HPDE6-E6E7 (cell line): ENCODE results near the gene SYNPO2.
A peak's percentile ranks its signal among the peaks of the same experiment; 100 is the strongest.
"Not testable (repeated sequence)": the region's sequence is repeated elsewhere in the genome, so short reads cannot be mapped to it uniquely, and the experiment has no call there.

Source experiments
- DNase-seq: peaks from one replicate; pipeline ENCODE4 v3.0.0; 2011; ENCODE audit warnings: missing footprints; ENCODE audit errors: extremely low spot score

Gene SYNPO2

GRCh38 chr4:119067125-119067524, 178.5 kb downstream of the SYNPO2 start:
- not testable (repeated sequence) for DNase-seq

- not testable (repeated sequence) for DNase-seq
These were observed 179.2 kb downstream of the SYNPO2 start for GRCh38 chr4:119067670-119068360.

GRCh38 chr4:119068529-119068962, 179.9 kb downstream of the SYNPO2 start:
- DNase-seq = peak; percentile 52

DNA sequence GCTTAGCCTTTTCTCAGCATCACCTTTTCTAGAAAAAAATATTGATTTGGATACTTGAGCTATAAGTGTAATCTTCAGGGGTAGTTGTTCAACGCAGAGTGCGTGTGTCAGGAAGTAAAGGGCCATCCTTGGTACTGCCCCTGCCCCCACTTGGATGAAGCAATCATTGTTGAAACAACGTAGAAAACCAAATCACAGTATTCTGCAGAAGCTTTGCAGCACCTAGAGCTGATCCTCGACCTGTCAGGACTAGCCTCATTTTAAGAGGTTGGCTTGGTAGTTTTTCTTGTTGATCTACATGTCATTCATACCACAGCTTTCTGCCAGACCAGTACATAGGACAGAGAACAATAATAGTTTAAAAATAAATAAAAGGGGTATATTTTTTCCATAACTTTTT, 181.6 kb downstream of the SYNPO2 start:
- DNase-seq = peak; percentile 71

GRCh38 chr4:119080721-119081541, 192.3 kb downstream of the SYNPO2 start:
- DNase-seq = no peak

- DNase-seq = no peak
These were observed 192.8 kb downstream of the SYNPO2 start for GRCh38 chr4:119081542-119081859.

- DNase-seq = no peak
These were observed 193.3 kb downstream of the SYNPO2 start for GRCh38 chr4:119081943-119082342.

DNA sequence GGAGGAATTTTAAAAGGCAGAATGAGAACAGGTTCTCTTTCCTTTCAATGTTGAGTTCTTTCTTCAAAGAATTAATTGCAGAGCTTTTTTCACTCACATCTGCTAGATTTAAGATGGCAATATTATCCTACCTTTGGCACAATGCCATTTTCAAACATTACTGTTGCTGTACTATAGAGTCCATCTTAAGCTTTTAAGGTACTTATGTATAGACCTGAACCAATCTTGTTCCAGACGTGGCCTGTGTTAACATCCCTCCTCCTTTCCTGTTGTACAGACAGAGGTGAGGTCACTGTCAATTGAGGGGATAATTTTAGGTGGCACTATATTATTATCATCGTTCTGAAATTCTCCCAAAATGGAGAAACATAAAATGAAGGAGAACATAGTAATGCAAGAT, 194.0 kb downstream of the SYNPO2 start:
- DNase-seq = no peak

DNA sequence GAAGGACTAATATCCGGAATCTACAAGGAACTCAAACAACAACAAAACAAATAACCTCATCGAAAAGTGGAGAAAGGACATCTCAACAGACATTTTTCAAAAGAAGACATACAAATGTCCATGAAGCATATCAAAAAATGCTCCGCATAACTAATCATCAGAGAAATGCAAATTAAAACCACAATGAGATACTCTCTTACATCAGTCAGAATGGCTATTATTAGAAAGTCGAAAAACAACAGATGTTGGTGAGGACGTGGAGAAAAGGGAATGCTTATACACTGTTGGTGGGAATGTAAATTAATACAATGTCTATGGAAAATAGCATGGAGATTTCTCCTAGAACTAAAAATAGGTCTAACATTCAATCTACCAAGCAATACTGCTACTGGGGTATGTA, 195.9 kb downstream of the SYNPO2 start:
- DNase-seq = no peak

GRCh38 chr4:119087121-119087520, 198.5 kb downstream of the SYNPO2 start:
- no peak for DNase-seq

DNA sequence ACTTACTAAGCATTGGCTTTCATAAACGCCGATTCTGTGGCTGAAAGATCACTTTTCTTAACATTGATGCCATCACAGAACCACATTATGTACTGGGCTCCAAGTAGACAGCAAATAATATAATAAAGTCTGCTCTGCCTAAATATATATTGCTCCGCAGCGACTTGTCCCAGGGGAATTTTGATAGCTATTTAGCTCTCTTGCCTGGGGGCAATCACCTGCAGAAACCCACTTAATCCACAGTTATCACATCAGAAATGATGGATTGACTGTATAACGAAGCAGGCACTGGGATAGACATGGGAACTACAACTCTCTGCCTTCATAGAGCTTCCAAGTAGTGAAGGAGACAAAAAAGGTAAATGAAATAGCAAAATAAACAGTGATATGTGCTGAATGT, 199.0 kb downstream of the SYNPO2 start:
- DNase-seq = no peak

DNA sequence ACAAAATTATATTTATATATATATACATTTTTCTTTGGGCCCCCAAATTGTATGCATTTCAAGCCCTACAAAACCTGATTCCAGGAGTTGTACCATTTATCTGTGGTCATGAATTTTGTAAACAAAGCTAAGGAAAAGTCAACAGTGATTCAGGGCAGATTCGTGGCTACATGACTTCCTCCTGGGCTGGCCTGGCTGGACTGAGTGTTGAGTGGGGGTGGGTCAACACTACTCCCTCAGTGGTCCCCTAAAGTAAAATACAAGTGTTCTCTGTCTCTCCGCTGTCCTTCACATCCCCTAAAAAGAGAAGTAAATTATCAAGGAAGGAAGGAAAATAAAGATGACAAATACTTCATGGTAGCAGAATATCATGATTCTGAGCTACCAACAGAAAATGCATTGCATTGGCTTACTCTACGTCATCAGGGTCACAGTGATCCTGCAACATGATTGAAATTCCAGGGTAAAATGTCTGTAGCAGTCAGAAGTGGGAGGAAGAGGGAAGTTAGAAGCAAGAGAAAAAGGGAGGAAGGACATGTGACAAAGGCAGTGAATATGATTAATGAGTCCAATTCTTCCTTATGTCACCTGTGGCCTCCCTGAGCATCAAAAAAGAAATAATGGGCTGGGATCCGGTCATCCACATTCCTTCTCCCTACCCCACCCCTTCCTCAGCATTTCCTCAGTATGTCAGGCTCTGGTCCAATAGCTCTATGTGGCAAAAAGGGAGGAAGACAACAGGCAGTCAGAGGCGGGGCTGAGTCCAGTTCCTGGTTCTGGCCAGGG, 204.6 kb downstream of the SYNPO2 start:
- DNase-seq = no peak

DNA sequence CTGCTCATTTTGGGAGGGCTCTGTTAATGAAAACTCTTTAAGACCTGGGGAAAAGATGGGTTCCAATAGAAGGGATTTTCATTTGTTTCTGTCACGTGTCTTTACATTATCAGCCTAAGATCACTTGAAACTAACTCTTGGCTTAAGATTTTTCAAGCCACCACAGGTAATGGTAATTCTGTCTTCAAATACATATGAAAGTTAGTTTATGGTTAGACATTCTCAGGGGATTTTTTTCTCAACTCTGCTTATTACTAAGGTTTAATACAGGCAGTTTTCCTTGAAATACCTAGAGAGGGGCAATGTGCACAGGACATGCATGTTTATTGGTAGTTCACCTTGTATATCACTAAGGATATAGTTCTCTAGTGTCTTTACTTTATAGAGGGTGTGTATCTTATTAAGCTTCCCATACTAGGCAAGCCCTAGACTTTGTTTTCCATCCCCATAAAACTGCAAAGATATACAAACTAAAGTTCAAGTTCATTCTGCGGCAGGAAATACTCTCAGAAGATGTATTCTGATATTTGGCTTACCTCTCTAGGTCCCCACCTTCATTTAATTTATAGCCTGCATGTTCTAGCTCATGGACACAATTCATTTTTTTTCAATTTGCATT, 208.7 kb downstream of the SYNPO2 start:
- DNase-seq = no peak

DNA sequence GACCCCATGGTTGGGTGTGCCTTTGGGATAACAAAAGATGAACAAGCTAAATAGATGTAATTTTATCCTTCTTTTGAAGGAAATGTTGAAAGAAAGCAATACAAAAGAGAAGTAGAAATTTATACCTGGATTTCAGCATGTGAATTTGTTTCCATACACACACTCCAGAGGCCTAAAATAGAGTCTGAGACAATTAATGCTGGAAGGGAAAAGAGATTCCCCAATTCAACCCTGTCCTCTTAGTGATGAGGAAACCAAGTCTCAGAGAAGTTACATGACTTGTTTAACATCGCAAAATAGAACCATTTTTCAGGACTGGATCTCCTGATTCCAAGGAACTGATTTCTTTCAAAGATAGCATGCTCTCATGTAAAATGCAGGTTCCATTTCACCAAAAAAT, 209.7 kb downstream of the SYNPO2 start:
- no peak for DNase-seq

DNA sequence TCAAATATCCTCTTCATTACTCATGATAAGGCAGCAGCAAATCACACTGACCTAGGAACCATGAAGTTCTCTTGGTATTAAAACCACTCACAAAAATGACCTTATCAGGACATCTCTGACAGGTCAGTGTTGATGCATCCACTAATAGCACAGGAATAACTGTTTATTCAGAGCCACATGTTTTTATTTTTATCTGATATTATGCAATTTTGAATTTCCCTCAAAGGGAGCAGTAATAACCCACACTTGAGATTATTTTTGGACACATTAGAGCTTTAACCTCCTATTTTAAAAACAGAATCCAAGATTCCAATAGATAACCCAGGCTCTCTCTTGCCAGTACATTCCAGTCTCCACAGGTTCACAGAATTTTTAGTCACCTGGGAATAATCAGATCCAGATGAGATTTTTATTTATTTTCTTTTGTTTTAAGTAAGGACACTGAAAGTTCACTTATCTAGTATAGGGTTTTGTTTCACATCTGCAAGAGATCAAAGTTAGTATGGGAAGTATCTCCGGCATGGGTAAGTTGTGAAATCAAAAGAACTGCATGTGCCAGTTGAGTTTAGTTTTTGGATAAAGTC, 210.7 kb downstream of the SYNPO2 start:
- no peak for DNase-seq

GRCh38 chr4:119100655-119101054, 212.0 kb downstream of the SYNPO2 start:
- DNase-seq = no peak

DNA sequence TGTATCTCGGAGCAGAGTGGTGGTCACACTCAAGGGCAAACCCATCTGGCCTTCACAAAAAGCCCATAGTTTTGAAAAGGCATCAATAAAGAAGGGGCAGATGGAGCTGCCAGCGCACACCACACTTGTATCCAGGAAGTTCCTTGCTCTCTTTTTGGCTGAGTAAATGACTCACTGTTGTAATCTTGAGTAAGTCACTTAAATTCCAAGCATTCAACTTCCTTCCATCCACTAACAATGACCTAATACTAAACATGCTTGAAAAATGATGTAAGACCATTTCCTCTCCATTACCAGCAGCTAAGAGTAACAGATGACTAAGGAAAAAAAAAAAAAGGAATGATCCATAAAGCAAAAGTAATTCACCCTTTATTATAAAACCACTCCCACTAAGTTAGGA, 214.6 kb downstream of the SYNPO2 start:
- peak; percentile 68 for DNase-seq

DNA sequence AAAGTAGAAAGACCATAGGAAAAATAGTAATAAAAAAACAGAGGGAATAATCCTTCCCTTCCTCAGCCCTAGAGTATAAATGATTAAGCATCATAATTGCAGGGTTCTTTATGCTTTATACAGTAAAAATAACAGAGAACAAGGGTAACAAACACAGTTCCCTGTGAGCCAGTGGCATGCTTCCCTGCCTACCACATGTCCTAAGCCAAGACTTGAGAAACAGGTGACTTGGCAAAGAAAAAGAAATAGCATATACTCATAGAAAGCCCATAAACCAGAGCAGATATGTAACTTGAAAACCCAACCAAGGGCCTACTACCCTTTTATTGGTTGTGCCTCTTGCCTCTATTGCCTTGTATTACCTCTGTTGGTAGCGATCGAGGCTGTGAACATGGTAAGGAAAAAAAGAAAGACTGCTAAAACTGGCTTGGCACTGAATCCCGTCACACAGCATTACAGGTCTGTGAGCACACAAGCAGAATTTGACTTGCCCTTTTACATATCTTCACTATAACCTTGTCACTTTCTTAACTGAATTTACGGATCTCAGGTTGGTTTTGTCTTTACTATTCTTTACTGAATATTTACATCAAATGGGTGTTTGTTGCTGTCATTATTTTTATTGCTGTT, 216.1 kb downstream of the SYNPO2 start:
- DNase-seq = no peak

GRCh38 chr4:119105605-119106004, 217.0 kb downstream of the SYNPO2 start:
- no peak for DNase-seq

GRCh38 chr4:119106036-119107000, 217.7 kb downstream of the SYNPO2 start:
- DNase-seq = no peak
